ENCODE results near the gene GLOD5. TPM values are rescaled to one million over a fixed set of nuclear protein-coding genes. Genes with fewer than 3 reads are reported as not detected.

GLOD5 gene
- total RNA-seq, 4 donors from 2014 or later: not detected

GRCh38 chrX:48784726-48785125 lies 23.2 kb downstream of the GLOD5 start:
- Histone ChIP-seq H3K36me3 (no peaks in the 10 kb centered on the region), H3K27ac (no peak overlapping the region), H3K4me3 (no peak overlapping the region), H3K27me3 (no peaks in the 10 kb centered on the region), H3K9me3 (no peaks in the 10 kb centered on the region), H3K4me1 (no peaks in the 10 kb centered on the region)
- no peak for TF ChIP-seq POLR2A (IDR thresholded peaks at IDR 0.05)
- TF ChIP-seq, protein P1, sequence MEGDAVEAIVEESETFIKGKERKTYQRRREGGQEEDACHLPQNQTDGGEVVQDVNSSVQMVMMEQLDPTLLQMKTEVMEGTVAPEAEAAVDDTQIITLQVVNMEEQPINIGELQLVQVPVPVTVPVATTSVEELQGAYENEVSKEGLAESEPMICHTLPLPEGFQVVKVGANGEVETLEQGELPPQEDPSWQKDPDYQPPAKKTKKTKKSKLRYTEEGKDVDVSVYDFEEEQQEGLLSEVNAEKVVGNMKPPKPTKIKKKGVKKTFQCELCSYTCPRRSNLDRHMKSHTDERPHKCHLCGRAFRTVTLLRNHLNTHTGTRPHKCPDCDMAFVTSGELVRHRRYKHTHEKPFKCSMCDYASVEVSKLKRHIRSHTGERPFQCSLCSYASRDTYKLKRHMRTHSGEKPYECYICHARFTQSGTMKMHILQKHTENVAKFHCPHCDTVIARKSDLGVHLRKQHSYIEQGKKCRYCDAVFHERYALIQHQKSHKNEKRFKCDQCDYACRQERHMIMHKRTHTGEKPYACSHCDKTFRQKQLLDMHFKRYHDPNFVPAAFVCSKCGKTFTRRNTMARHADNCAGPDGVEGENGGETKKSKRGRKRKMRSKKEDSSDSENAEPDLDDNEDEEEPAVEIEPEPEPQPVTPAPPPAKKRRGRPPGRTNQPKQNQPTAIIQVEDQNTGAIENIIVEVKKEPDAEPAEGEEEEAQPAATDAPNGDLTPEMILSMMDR (IDR thresholded peaks at IDR 0.05 in 4 of 5, conservative IDR thresholded peaks at IDR 0.05 in 1 of 5): no peak
- in situ Hi-C loops (cut with MboI; ENCODE audit: low sequenced_read_pairs in 4 of 4) (no loop called here), intact Hi-C loops (cut with DNase I; ENCODE audit: low total_unique reads) (no loop called here)
- ATAC-seq: no peak
- no peak for DNase-seq

GRCh38 chrX:48785186-48785539 lies 23.6 kb downstream of the GLOD5 start:
- ATAC-seq: no peak
- no peaks in the 10 kb centered on the region for H3K9me3 ChIP-seq
- no peaks in the 10 kb centered on the region for H3K4me1 ChIP-seq
- H3K36me3 ChIP-seq: no peaks in the 10 kb centered on the region
- no peak overlapping the region for H3K27ac ChIP-seq
- intact Hi-C loops (cut with DNase I; ENCODE audit: low total_unique reads) (no loop called here), in situ Hi-C loops (cut with MboI; ENCODE audit: low sequenced_read_pairs in 4 of 4) (no loop called here)
- H3K27me3 ChIP-seq: no peaks in the 10 kb centered on the region
- TF ChIP-seq, protein P1 (IDR thresholded peaks at IDR 0.05 in 4 of 5, conservative IDR thresholded peaks at IDR 0.05 in 1 of 5): no peak
- no peak for TF ChIP-seq POLR2A (IDR thresholded peaks at IDR 0.05)
- no peak overlapping the region for H3K4me3 ChIP-seq
- no peak for DNase-seq

DNA sequence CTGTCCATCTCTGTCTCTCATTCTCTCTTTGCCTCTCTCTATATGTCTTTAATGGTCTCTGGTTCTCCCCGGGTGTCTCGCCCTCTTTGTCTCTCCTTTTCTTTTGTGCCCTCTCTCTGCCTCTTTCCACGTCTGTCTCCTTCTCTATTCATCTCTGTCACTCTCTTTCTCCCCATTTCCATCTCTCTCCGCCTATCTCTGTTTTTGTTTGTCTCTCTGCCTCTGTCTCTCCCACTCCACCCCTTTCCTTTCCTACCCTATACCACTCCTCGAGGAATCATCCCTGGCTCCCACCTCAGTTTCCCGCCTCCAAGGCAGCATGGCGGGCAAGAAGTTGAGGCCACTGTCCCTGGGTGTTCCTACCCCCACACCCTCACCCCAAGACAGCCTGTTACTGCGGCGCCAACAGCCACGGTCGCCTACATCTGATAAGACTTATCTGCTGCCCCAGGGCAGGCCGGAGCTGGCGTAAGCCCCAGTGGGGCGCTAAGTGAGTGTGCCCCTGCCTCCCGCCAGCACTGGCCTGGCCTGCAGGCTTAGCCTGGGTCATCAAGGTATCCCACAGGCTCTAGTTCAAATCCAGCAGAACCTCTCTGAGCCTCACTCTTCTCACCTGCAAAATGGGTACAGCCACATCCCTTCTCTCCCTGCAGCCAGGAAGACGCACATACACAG lies 24.1 kb downstream of the GLOD5 start:
- H3K4me1 ChIP-seq: no peaks in the 10 kb centered on the region
- H3K27ac ChIP-seq: no peak overlapping the region
- intact Hi-C loops (cut with DNase I; ENCODE audit: low total_unique reads) (no loop called here), in situ Hi-C loops (cut with MboI; ENCODE audit: low sequenced_read_pairs in 4 of 4) (no loop called here)
- H3K4me3 ChIP-seq: no peak overlapping the region
- ATAC-seq (no peak), DNase-seq (no peak)
- TF ChIP-seq, protein P1 (IDR thresholded peaks at IDR 0.05 in 4 of 5, conservative IDR thresholded peaks at IDR 0.05 in 1 of 5): no peak
- TF ChIP-seq POLR2A (IDR thresholded peaks at IDR 0.05): no peak
- H3K9me3 ChIP-seq: no peaks in the 10 kb centered on the region
- H3K36me3 ChIP-seq: no peaks in the 10 kb centered on the region
- no peaks in the 10 kb centered on the region for H3K27me3 ChIP-seq

GRCh38 chrX:48786341-48786800 lies 24.8 kb downstream of the GLOD5 start, which contains the start of gene GATA1:
GATA1 (plus strand) TSS chrX:48786590; CDS start chrX:48791110, 4,520 bp downstream.
- no peaks in the 10 kb centered on the region for H3K4me1 ChIP-seq
- ATAC-seq (no peak), DNase-seq (no peak)
- no peak for TF ChIP-seq POLR2A (IDR thresholded peaks at IDR 0.05)
- TF ChIP-seq, protein P1 (IDR thresholded peaks at IDR 0.05 in 4 of 5, conservative IDR thresholded peaks at IDR 0.05 in 1 of 5): no peak
- H3K27me3 ChIP-seq: no peaks in the 10 kb centered on the region
- no peaks in the 10 kb centered on the region for H3K9me3 ChIP-seq
- no peak within 1 kb of the TSS for H3K4me3 ChIP-seq
- intact Hi-C loops (cut with DNase I; ENCODE audit: low total_unique reads): no loop called here
- H3K36me3 ChIP-seq: no peaks in the 10 kb centered on the region
- no peak within 1 kb of the TSS for H3K27ac ChIP-seq
- in situ Hi-C loops (cut with MboI; ENCODE audit: low sequenced_read_pairs in 4 of 4): no loop called here
